Thyroid gland (tissue), 4 donors: Measurements from ENCODE around the gene LEPR.

Source experiments
- CTCF ChIP-seq, 6 experiments: fragments of 200-600 bp in 3 of 6; fragments of 450-650 bp in 3 of 6; sonication (generic) in 3 of 6; IDR thresholded peaks; one replicate each; pipeline ENCODE4 v1.5.1; 2016 to 2019; ENCODE audit warnings: antibody characterized with exemption in 6 of 6, mild to moderate bottlenecking in 2 of 6, inconsistent platforms in 1 of 6, moderate library complexity in 1 of 6
- POLR2A ChIP-seq, 2 donors: fragments of 450-650 bp; IDR thresholded peaks; one replicate each; pipeline ENCODE4 v1.6.1; 2017; ENCODE audit warnings: antibody characterized with exemption in 2 of 2, mild to moderate bottlenecking in 2 of 2, moderate library complexity in 1 of 2

DNA sequence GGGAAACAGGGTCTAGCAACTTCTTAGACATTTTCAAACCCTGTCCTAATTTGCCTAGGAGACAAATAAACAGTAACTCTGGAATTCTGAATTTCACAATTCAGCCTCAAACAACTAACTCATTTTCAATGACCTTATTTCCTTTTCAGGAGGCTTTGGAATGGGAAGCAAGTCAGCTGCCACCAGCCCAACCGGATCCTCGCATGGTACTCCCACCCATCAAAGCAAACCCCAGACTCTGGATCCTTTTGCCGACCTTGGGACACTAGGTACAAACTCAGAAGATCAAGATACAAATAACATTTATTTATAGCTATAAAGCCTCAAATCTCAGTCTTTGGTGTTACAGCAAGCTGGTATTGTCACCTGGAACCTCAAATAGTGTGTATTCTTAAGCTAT is 18.9 kb upstream of the LEPR start:
- TF ChIP-seq POLR2A (IDR thresholded peaks at IDR 0.05) (no peak), CTCF (IDR thresholded peaks at IDR 0.05) (no peak)
